GM23248 (cell line): ENCODE measurements around the gene KCNH5. TPM values are rescaled to one million over a fixed set of nuclear protein-coding genes. Genes with fewer than 3 reads are reported as not detected.

Experiments
- DNase-seq: peaks from one replicate; pipeline ENCODE4 v3.0.0-alpha.2; 2015
- H2AFZ ChIP-seq: fragments of 200-600 bp; sonication (generic); 2 replicates; pipeline ENCODE4 v1.6.1; 2016; ENCODE audit warnings: antibody characterized with exemption
- H3F3A ChIP-seq: fragments of 200-600 bp; sonication (generic); 2 replicates; pipeline ENCODE4 v1.6.1; 2016; ENCODE audit warnings: mild to moderate bottlenecking, antibody characterized with exemption, mixed run types; ENCODE audit not compliant: insufficient read depth
- H3K27ac ChIP-seq: fragments of 200-600 bp; sonication (generic); 2 replicates; pipeline ENCODE4 v1.5.1; 2016; ENCODE audit warnings: mild to moderate bottlenecking
- H3K27me3 ChIP-seq: fragments of 200-600 bp; sonication (generic); replicated peaks from 2 replicates; pipeline ENCODE4 v1.6.1; 2016; ENCODE audit warnings: mild to moderate bottlenecking; ENCODE audit not compliant: insufficient read depth
- H3K36me3 ChIP-seq: fragments of 200-600 bp; sonication (generic); 2 replicates; pipeline ENCODE4 v1.6.1; 2016; ENCODE audit warnings: low read depth, mild to moderate bottlenecking
- H3K4me1 ChIP-seq: fragments of 200-600 bp; sonication (generic); 2 replicates; pipeline ENCODE4 v1.6.1; 2016; ENCODE audit warnings: mild to moderate bottlenecking; ENCODE audit not compliant: insufficient read depth
- H3K4me2 ChIP-seq: fragments of 200-600 bp; sonication (generic); one replicate; pipeline ENCODE4 v1.6.1; 2016; ENCODE audit warnings: mild to moderate bottlenecking; ENCODE audit not compliant: unreplicated experiment
- H3K4me3 ChIP-seq: fragments of 200-600 bp; sonication (generic); 2 replicates; pipeline ENCODE4 v1.5.1; 2016; ENCODE audit warnings: mild to moderate bottlenecking
- H3K79me2 ChIP-seq: fragments of 200-600 bp; sonication (generic); 2 replicates; pipeline ENCODE4 v1.6.1; 2016; ENCODE audit warnings: mild to moderate bottlenecking; ENCODE audit not compliant: insufficient read depth
- H3K9ac ChIP-seq: fragments of 200-600 bp; sonication (generic); 2 replicates; pipeline ENCODE4 v1.6.1; 2016; ENCODE audit warnings: mild to moderate bottlenecking
- H3K9me2 ChIP-seq: fragments of 200-600 bp; sonication (generic); 2 replicates; pipeline ENCODE4 v1.6.1; 2016; ENCODE audit warnings: mixed run types, mild to moderate bottlenecking, moderate library complexity; ENCODE audit not compliant: insufficient read depth
- H3K9me3 ChIP-seq: fragments of 200-600 bp; sonication (generic); one replicate; pipeline ENCODE4 v1.6.1; 2017; ENCODE audit warnings: low read depth
- H4K20me1 ChIP-seq: fragments of 200-600 bp; sonication (generic); 2 replicates; pipeline ENCODE4 v1.6.0; 2016; ENCODE audit not compliant: insufficient read depth
- EZH2 ChIP-seq: fragments of 200-600 bp; sonication (generic); IDR thresholded peaks from 2 replicates; pipeline ENCODE4 v1.6.1; 2018; ENCODE audit warnings: antibody characterized with exemption, mild to moderate bottlenecking; ENCODE audit not compliant: insufficient read depth, poor library complexity, severe bottlenecking
- EZH2phosphoT487 ChIP-seq: fragments of 200-600 bp; sonication (generic); IDR thresholded peaks from 2 replicates; pipeline ENCODE4 v1.6.1; 2018; ENCODE audit warnings: antibody characterized with exemption, moderate library complexity, mild to moderate bottlenecking, low read depth; ENCODE audit not compliant: insufficient read depth
- WGBS, 2 experiments: methylation state at CpG; one replicate each; pipeline ENCODE4 v1.1.6; 2015 to 2017; ENCODE audit warnings: low lambda C conversion rate in 2 of 2, low coverage in 1 of 2; ENCODE audit errors: missing lambda C conversion rate in 2 of 2; 5-methylcytosine and 5-hydroxymethylcytosine counted together
- in situ Hi-C: fragments of 300-500 bp; cut with MboI; formaldehyde crosslinking; loops from 2 replicates; pipeline ENCODE4 v1.15.0; 2020
- polyA plus RNA-seq: library from polyadenylated mRNA; unstranded; fragments of >200 nt; fragmentation: Nextera tagmentation; extraction: Ambion mirVana; gene quantifications from 2 replicates; pipeline ENCODE4 v1.2.1, GENCODE V29; 2016
- total RNA-seq: library from RNA; depleted of rRNA; stranded (reverse); fragments of >200 nt; shearing (Covaris generic); gene quantifications from 2 replicates; pipeline ENCODE4 v1.2.3, GENCODE V29; 2014

The KCNH5 gene
- total and polyA plus RNA-seq, 2 experiments from 2014 or later = not detected

- no peak for TF ChIP-seq EZH2phosphoT487
- TF ChIP-seq EZH2 = no peak
- Histone ChIP-seq H3K4me3 (no peak overlapping the region), H3F3A (no peaks in the 10 kb centered on the region), H3K9me3 (no peaks in the 10 kb centered on the region), H2AFZ (no peak overlapping the region), H3K9ac (no peak overlapping the region), H3K79me2 (no peaks in the 10 kb centered on the region), H4K20me1 (no peaks in the 10 kb centered on the region), H3K36me3 (no peaks in the 10 kb centered on the region), H3K27me3 (no peaks in the 10 kb centered on the region), H3K4me1 (no peaks in the 10 kb centered on the region), H3K9me2 (no peaks in the 10 kb centered on the region), H3K27ac (no peak overlapping the region), H3K4me2 (no peak overlapping the region)
- 46 to 47% methylated on average over 3 of the region's 3 CpGs for WGBS, 2 experiments
- in situ Hi-C loops = no loop called here
- DNase-seq = no peak
These were observed 33.1 kb downstream of the KCNH5 start for GRCh38 chr14:63012171-63012570.

GRCh38 chr14:63011623-63012022, 33.6 kb downstream of the KCNH5 start:
- in situ Hi-C loops = no loop called here
- no peaks in the 10 kb centered on the region for H3K9me2 ChIP-seq
- WGBS, 2 experiments = 20 to 23% methylated on average over 2 of the region's 2 CpGs
- no peak for DNase-seq
- no peak overlapping the region for H3K9ac ChIP-seq
- H3F3A ChIP-seq = no peaks in the 10 kb centered on the region
- no peaks in the 10 kb centered on the region for H3K79me2 ChIP-seq
- no peak overlapping the region for H3K4me3 ChIP-seq
- H3K4me1 ChIP-seq = no peaks in the 10 kb centered on the region
- H2AFZ ChIP-seq = no peak overlapping the region
- no peak overlapping the region for H3K27ac ChIP-seq
- no peak overlapping the region for H3K4me2 ChIP-seq
- no peaks in the 10 kb centered on the region for H3K27me3 ChIP-seq
- H3K9me3 ChIP-seq = no peaks in the 10 kb centered on the region
- H3K36me3 ChIP-seq = no peaks in the 10 kb centered on the region
- TF ChIP-seq EZH2phosphoT487 = no peak
- no peak for TF ChIP-seq EZH2
- H4K20me1 ChIP-seq = no peaks in the 10 kb centered on the region

- Histone ChIP-seq H3K9me2 (no peaks in the 10 kb centered on the region), H3K9ac (no peak overlapping the region), H3K4me3 (no peak overlapping the region), H4K20me1 (no peaks in the 10 kb centered on the region), H3K4me1 (no peaks in the 10 kb centered on the region), H2AFZ (no peak overlapping the region), H3K27me3 (no peaks in the 10 kb centered on the region), H3K27ac (no peak overlapping the region), H3K36me3 (no peaks in the 10 kb centered on the region), H3K4me2 (no peak overlapping the region), H3K9me3 (no peaks in the 10 kb centered on the region), H3K79me2 (no peaks in the 10 kb centered on the region), H3F3A (no peaks in the 10 kb centered on the region)
- 21 to 32% methylated on average over 2 of the region's 2 CpGs for WGBS, 2 experiments
- no peak for DNase-seq
- in situ Hi-C loops = no loop called here
- TF ChIP-seq EZH2 (no peak), EZH2phosphoT487 (no peak)
These were observed 35.8 kb downstream of the KCNH5 start for GRCh38 chr14:63009495-63009894.

- no peak overlapping the region for H2AFZ ChIP-seq
- no peaks in the 10 kb centered on the region for H3K9me2 ChIP-seq
- in situ Hi-C loops = no loop called here
- no peaks in the 10 kb centered on the region for H3F3A ChIP-seq
- no peak overlapping the region for H3K4me2 ChIP-seq
- DNase-seq = no peak
- no peak overlapping the region for H3K9ac ChIP-seq
- H3K4me3 ChIP-seq = no peak overlapping the region
- H3K36me3 ChIP-seq = no peaks in the 10 kb centered on the region
- no peaks in the 10 kb centered on the region for H3K27me3 ChIP-seq
- H4K20me1 ChIP-seq = no peaks in the 10 kb centered on the region
- H3K4me1 ChIP-seq = no peaks in the 10 kb centered on the region
- TF ChIP-seq EZH2 (no peak), EZH2phosphoT487 (no peak)
- no peaks in the 10 kb centered on the region for H3K9me3 ChIP-seq
- 29 to 47% methylated on average over 2 of the region's 2 CpGs for WGBS, 2 experiments
- no peak overlapping the region for H3K27ac ChIP-seq
- no peaks in the 10 kb centered on the region for H3K79me2 ChIP-seq
These were observed 38.7 kb downstream of the KCNH5 start for GRCh38 chr14:63006531-63006930.

GRCh38 chr14:62994096-62994495, 51.2 kb downstream of the KCNH5 start:
- Histone ChIP-seq H3K9me3 (no peaks in the 10 kb centered on the region), H3K4me3 (no peak overlapping the region), H3K27me3 (no peaks in the 10 kb centered on the region), H3K36me3 (no peaks in the 10 kb centered on the region), H3K9ac (no peak overlapping the region), H3K79me2 (no peaks in the 10 kb centered on the region), H3K9me2 (no peaks in the 10 kb centered on the region), H3K27ac (no peak overlapping the region), H2AFZ (no peak overlapping the region), H4K20me1 (no peaks in the 10 kb centered on the region), H3K4me2 (no peak overlapping the region), H3F3A (no peaks in the 10 kb centered on the region), H3K4me1 (no peaks in the 10 kb centered on the region)
- TF ChIP-seq EZH2 (no peak), EZH2phosphoT487 (no peak)
- in situ Hi-C loops = no loop called here
- DNase-seq = no peak
